SK-N-SH treated with all-trans-retinoic acid at 6 μM for 48 hours (cell line): Measurements from ENCODE around the gene SLC37A4.
"Not testable (repeated sequence)": the region's sequence is repeated elsewhere in the genome, so short reads cannot be mapped to it uniquely, and the experiment has no call there.

ENCODE experiments used
- ATAC-seq: fragments of 200-7000 bp; cut with Tn5 transposase; 3 replicates; pipeline ENCODE4 v1.9.1; 2020; ENCODE audit warnings: mild to moderate bottlenecking, moderate library complexity
- ARNTL ChIP-seq: fragments of 450-650 bp; formaldehyde crosslinking; IDR thresholded peaks from 2 replicates; pipeline ENCODE4 v1.5.0; 2020; ENCODE audit warnings: low read depth, mild to moderate bottlenecking, moderate library complexity, borderline replicate concordance
- BACH2 ChIP-seq: fragments of 250-450 bp; sonication (Bioruptor Pico); IDR thresholded peaks from 2 replicates; pipeline ENCODE4 v1.9.0; 2021; ENCODE audit warnings: mild to moderate bottlenecking, borderline replicate concordance
- CREB5 ChIP-seq: fragments of 250-450 bp; sonication (Bioruptor Pico); IDR thresholded peaks from 2 replicates; pipeline ENCODE4 v1.5.1; 2020; ENCODE audit warnings: low read depth, mild to moderate bottlenecking, moderate library complexity
- CSDC2 ChIP-seq: fragments of 250-450 bp; sonication (Bioruptor Pico); IDR thresholded peaks from 2 replicates; pipeline ENCODE4 v1.5.0; 2020; ENCODE audit warnings: mild to moderate bottlenecking, moderate library complexity
- CSRNP3 ChIP-seq: fragments of 250-450 bp; sonication (Bioruptor Pico); IDR thresholded peaks from 2 replicates; pipeline ENCODE4 v1.5.1; 2021; ENCODE audit warnings: mild to moderate bottlenecking, moderate library complexity
- ESRRG ChIP-seq: fragments of 250-450 bp; sonication (Bioruptor Pico); IDR thresholded peaks from 2 replicates; pipeline ENCODE4 v1.6.1; 2021; ENCODE audit warnings: mild to moderate bottlenecking
- GLIS3 ChIP-seq: fragments of 250-450 bp; sonication (Bioruptor Pico); IDR thresholded peaks from 2 replicates; pipeline ENCODE4 v1.5.0; 2020; ENCODE audit warnings: mild to moderate bottlenecking, moderate library complexity
- ISL1 ChIP-seq: fragments of 250-450 bp; sonication (Bioruptor Pico); IDR thresholded peaks from 2 replicates; pipeline ENCODE4 v2.1.2; 2022; ENCODE audit warnings: mild to moderate bottlenecking, moderate library complexity
- OSR1 ChIP-seq: fragments of 250-450 bp; sonication (Bioruptor Pico); IDR thresholded peaks from 2 replicates; pipeline ENCODE4 v1.8.0; 2022; ENCODE audit warnings: moderate library complexity, mild to moderate bottlenecking, inconsistent platforms
- PATZ1 ChIP-seq: fragments of 250-450 bp; sonication (Bioruptor Pico); IDR thresholded peaks from 2 replicates; pipeline ENCODE4 v1.8.0; 2020; ENCODE audit warnings: mild to moderate bottlenecking, moderate library complexity, borderline replicate concordance
- POU6F1 ChIP-seq: fragments of 250-450 bp; sonication (Bioruptor Pico); IDR thresholded peaks from 2 replicates; pipeline ENCODE4 v1.8.0; 2021; ENCODE audit warnings: low read depth, mild to moderate bottlenecking, moderate library complexity, borderline replicate concordance
- PPARA ChIP-seq: fragments of 250-450 bp; sonication (Bioruptor Pico); IDR thresholded peaks from 2 replicates; pipeline ENCODE4 v1.5.0; 2020; ENCODE audit warnings: mild to moderate bottlenecking, borderline replicate concordance
- RARB ChIP-seq: fragments of 250-450 bp; sonication (Bioruptor Pico); IDR thresholded peaks from 2 replicates; pipeline ENCODE4 v1.8.0; 2021; ENCODE audit warnings: mild to moderate bottlenecking, moderate library complexity
- SNAI2 ChIP-seq: fragments of 250-450 bp; sonication (Bioruptor Pico); IDR thresholded peaks from 2 replicates; pipeline ENCODE4 v1.5.0; 2020; ENCODE audit warnings: mild to moderate bottlenecking, moderate library complexity
- TOX ChIP-seq: fragments of 250-450 bp; sonication (Bioruptor Pico); IDR thresholded peaks from 2 replicates; pipeline ENCODE4 v1.8.0; 2021; ENCODE audit warnings: mild to moderate bottlenecking, moderate library complexity, borderline replicate concordance
- ZC3H10 ChIP-seq: fragments of 250-450 bp; sonication (Bioruptor Pico); IDR thresholded peaks from 2 replicates; pipeline ENCODE4 v1.5.1; 2021; ENCODE audit warnings: mild to moderate bottlenecking, moderate library complexity
- ZFP3 ChIP-seq: fragments of 250-450 bp; sonication (Bioruptor Pico); IDR thresholded peaks from 2 replicates; pipeline ENCODE4 v1.5.0; 2020; ENCODE audit warnings: mild to moderate bottlenecking, moderate library complexity
- ZFP30 ChIP-seq: fragments of 450-650 bp; formaldehyde crosslinking; IDR thresholded peaks from 2 replicates; pipeline ENCODE4 v1.5.0; 2022; ENCODE audit warnings: mild to moderate bottlenecking, moderate library complexity
- ZNF565 ChIP-seq: fragments of 450-650 bp; formaldehyde crosslinking; conservative IDR thresholded peaks from 2 replicates; pipeline ENCODE4 v1.5.0; 2020; ENCODE audit warnings: low read depth, mild to moderate bottlenecking, moderate library complexity
- ZNF70 ChIP-seq: fragments of 450-650 bp; formaldehyde crosslinking; IDR thresholded peaks from 2 replicates; pipeline ENCODE4 v1.5.0; 2020; ENCODE audit warnings: mild to moderate bottlenecking, moderate library complexity
- ZNF8 ChIP-seq: fragments of 450-650 bp; formaldehyde crosslinking; IDR thresholded peaks from 2 replicates; pipeline ENCODE4 v1.5.0; 2020; ENCODE audit warnings: mild to moderate bottlenecking, moderate library complexity

The SLC37A4 gene

GRCh38 chr11:119042927-119043326, 12.2 kb upstream of the SLC37A4 start:
- TF ChIP-seq ZC3H10 (CRISPR knock-in tag), result no peak
- TF ChIP-seq ZNF8 (CRISPR knock-in tag), result no peak
- no peak for TF ChIP-seq OSR1 (CRISPR knock-in tag)
- TF ChIP-seq ZFP3, result no peak
- TF ChIP-seq POU6F1 (CRISPR knock-in tag), result no peak
- no peak for TF ChIP-seq ESRRG (CRISPR knock-in tag)
- no peak for TF ChIP-seq RARB (CRISPR knock-in tag)
- no peak for TF ChIP-seq CREB5 (CRISPR knock-in tag)
- no peak for TF ChIP-seq ISL1 (CRISPR knock-in tag)
- no peak for TF ChIP-seq GLIS3 (CRISPR knock-in tag)
- TF ChIP-seq ZFP30 (CRISPR knock-in tag), result no peak
- TF ChIP-seq ZNF565 (CRISPR knock-in tag), result no peak
- no peak for TF ChIP-seq PPARA (CRISPR knock-in tag)
- TF ChIP-seq BACH2 (CRISPR knock-in tag), result no peak
- TF ChIP-seq ARNTL (CRISPR knock-in tag), result no peak
- TF ChIP-seq SNAI2 (CRISPR knock-in tag), result no peak
- TF ChIP-seq CSDC2 (CRISPR knock-in tag), result no peak
- TF ChIP-seq CSRNP3 (CRISPR knock-in tag), result no peak
- TF ChIP-seq TOX (CRISPR knock-in tag), result no peak
- no peak for ATAC-seq

GRCh38 chr11:119041821-119042514, 11.3 kb upstream of the SLC37A4 start:
- ATAC-seq, result no peak; the same call in 2 of the 3 replicates
- TF ChIP-seq ZNF70 (CRISPR knock-in tag), result no peak
- TF ChIP-seq CREB5 (CRISPR knock-in tag), result no peak
- TF ChIP-seq ISL1 (CRISPR knock-in tag), result no peak
- TF ChIP-seq TOX (CRISPR knock-in tag), result no peak
- no peak for TF ChIP-seq ZFP30 (CRISPR knock-in tag)
- no peak for TF ChIP-seq PATZ1 (CRISPR knock-in tag)
- TF ChIP-seq ZNF8 (CRISPR knock-in tag), result no peak
- TF ChIP-seq, all 23 proteins: peak for 0

GRCh38 chr11:119039471-119039870, 8.8 kb upstream of the SLC37A4 start:
- ATAC-seq, result not testable (repeated sequence)

- TF ChIP-seq RARB (CRISPR knock-in tag), result no peak
- no peak for ATAC-seq
These were observed 8.2 kb upstream of the SLC37A4 start for GRCh38 chr11:119038884-119039283.
